Measurements from ENCODE around the gene CYSRT1.
A peak's percentile ranks its signal among the peaks of the same experiment; 100 is the strongest.

CYSRT1 gene

DNA sequence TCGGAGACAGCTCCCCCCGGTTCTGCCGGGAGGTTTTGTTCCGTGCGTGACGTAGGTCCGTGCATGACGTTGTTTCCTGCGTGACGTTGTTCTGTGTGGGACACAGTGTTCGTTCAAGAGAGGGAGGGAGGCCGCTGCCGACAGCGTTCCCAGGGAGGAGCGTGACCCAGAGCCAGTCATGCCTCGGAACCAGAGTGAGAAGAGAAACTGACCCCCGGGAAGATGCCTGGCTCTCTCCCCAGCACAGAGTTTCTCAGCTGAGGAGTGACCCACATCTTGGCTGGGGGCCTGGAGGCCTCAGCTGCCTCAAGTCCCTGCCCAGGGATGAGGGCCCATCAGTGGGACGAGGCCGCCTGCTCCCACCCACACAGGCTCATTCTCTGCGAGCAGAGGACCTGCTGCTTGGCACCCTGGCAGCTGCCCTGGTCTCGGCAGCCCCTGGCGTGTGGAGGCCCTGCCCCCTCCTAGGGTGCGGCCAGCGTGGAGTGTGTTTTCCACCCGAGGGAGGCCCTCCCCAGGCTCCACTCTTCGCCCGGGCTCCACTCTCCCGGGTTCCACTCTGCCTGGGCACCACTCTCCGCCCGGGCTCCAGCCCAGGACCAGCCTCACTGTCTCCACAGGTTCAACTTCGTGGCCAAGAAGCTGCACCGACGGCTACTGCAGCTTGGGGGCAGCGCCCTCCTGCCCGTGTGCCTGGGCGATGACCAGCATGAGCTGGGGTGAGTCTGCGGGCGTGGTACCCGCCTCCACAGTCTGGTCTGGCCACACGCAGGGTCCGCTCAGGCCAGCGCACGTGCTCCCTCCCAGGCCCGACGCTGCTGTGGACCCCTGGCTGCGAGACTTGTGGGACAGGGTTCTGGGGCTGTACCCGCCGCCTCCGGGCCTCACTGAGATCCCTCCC is 11.6 kb upstream of the CYSRT1 start:
- DNase-seq: no peak

DNA sequence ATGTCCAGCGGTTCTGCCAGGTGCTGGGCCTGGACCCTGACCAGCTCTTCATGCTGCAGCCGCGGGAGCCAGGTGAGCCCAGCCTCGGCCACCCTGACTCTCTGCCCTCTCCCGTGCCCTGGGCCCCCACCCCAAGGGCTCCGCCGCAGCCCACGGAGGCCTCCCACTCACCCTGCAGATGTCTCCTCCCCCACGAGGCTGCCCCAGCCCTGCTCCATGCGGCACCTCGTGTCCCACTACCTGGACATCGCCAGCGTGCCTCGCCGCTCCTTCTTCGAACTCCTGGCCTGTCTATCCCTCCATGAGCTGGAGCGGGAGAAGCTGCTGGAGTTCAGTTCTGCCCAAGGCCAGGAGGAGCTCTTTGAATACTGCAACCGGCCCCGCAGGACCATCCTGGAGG is 10.4 kb upstream of the CYSRT1 start:
- DNase-seq: no peak

- no peak for DNase-seq
Measured at GRCh38 chr9:137215196-137215986, 9.6 kb upstream of the CYSRT1 start.

GRCh38 chr9:137216188-137216965 is 8.6 kb upstream of the CYSRT1 start:
- DNase-seq: no peak

DNA sequence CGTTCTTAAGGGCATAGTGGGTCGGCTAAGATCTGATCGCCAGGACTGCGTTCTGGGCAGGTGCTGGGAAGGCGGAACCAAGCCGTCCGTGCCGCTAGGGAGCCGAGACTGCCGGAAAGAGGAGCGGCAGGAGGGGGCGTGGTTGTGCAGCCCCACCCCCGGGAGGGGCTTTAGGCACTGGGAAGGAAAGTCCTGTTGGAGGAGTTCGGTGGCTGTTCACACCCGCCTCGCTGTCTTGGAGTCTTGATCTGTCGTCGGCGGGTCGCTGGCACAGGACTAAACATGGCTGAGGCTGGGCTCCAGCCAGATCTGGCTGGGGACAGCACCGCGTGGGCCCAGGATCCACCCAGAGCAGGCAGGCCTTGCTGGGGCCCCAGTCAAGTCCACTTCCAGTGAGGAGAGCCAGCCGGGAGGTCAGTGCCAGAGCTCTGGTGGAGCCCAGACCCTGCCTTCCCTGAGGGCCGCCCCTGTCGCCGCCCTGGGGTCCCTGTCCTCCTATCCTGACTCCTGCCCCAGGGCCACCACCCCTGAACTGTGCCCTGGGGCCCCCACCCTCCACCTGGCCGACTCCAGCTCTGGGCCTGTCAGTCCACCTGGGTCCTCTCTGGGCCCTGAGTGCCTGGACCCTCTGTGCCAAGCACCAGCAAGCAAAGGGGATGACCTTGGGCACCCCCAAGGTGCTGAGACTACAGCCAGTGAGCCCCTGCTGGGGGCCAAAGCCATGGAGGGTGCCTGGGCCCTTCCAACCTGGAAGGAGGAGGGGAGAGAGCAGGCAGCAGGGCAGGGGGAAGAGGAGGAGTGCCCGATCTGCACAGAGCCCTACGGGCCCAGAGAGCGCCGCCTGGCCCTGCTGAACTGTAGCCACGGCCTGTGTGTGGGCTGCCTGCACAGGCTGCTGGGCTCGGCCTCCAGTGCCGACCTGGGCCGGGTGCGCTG is 7.4 kb upstream of the CYSRT1 start:
- no peak for DNase-seq

GRCh38 chr9:137218212-137218753 is 6.7 kb upstream of the CYSRT1 start:
- DNase-seq: no peak

DNA sequence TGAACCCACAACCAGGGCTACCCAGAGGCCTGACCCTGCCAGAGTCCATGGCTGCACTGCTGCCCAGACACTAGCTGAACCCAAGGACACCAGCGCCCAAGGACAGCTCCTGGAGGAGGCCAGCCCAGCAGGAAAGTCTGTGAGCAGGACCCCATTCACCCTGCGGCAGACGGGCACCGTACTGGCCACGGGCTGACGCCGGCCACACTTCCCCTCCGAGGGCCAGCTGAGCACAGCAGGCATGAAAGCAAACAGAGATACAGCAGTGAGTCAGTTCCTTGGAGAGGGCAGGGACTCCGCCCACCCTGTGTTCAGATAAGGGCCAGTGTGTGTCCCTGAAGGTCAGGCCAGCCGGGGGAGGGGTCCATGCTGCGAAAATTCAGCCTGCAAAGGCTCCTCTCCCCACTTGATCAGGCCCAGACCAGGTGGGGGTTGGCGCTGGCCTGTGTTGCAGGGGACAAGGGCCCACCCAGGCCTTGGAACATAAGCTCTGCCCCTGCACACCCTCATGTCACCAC is 6.2 kb upstream of the CYSRT1 start:
- no peak for DNase-seq

DNA sequence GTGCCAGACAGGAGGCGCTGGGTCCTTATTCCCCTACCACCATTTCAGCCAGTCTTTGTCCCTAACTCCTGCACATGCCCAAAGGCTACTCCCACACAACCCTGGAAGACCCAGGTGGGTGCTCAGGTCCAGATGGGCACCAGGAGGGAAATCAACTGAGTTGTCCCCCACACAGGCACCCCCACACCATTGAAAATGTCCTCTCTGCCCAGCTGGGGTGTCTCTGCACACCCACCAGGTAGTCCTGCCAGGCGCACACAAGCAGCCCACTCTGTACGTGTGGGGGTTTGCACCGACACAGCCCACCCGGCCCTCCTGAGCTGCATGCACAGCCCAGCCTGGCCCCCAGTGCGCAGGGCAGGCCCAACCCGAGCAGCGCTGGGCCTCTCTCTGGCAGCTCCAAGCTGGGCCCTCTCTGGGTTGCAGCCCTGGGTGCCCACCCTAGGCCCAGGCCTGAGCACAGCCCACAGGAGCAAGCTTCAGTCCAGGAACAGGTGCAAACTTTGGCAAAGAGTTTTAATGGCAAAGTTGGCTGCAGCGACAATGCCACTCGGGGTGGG is 5.1 kb upstream of the CYSRT1 start:
- DNase-seq: no peak

DNA sequence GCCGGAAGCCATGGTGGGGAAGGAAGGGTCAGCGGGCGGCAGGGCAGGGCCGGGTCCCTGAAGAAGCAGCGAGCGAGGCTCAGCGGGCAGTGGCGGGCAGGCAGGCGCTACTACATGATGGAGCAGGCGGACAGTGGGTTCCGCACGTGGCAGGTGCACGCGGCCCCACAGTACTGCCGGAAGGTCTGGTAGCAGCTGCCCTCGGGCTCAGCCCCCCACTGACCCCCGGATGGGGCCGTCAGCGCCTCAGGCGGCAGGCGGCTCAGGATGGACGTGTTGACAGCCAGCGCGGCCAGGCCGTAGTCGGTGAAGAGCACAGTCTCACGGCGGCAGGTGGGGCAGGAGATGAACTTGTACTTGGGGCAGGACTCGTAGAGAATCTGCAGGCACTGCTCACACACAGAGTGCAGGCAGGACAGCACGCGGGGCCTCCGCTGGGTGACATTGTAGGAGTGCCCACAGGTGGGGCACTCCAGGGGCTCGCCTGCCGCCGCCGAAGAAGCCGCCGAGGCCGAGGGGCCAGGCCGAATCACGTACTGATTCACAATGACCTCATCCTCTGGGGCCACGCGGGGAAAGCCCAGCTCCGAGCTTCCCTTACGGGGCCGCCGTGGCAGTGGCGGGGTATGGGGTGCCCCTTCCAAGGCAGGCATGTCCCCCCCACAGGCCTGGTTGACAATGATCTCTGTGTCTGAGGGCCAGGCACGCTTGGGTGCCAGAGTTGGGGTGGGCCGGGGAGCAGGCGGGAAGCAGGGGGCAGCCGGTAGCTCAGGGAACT is 4.5 kb upstream of the CYSRT1 start:
- no peak for DNase-seq

DNA sequence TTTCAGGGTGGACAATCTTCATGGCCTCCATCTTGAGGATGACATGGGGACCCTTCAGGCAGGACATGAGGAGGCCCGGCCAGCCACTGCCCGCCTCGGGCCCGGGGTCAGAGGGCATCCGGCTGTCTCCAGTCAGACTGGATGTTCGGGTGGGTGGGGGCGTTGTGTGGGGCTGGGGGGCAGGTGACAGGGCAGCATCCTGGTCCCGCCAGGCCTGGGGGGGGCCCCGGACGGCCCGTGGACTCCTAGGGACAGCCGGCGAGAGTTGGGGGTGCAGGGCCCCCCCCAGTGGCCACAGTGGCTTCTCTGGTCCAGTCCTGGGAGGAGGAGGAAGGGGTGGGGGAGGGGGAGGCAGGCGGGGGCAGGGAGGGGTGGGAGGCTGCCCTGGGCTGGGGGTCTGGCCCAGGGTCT is 3.9 kb upstream of the CYSRT1 start:
- DNase-seq: no peak

DNA sequence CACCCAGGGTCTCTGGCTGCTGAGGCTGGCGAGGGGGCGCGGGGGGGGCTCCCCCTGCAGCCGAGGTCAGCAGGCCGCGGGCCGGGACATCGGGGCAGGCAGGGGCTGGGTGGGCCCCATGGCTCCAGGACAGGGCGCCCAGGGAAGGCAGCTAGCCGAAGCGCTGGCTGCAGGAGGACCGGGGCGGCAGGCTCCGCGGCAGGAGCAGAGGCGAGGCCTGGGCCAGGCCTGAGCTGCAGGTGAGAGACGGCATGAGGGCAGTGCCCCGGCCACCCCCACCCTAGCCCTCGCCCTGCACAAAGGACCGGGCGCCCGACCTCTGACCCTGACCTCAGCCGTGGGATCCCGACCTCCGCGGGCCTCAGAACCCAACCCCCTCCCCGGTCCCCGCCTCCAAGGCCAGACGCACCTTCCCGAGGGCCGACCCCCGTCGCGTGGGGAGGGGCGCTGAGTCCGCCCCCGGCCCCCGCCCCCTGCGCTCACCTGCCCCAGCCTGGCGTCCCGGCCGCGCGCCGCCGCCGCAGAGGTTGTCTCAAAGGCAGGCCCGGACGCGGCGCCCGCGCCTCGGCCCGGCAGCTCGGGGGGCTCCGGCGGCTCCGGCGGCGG is 3.4 kb upstream of the CYSRT1 start:
- DNase-seq: peak; percentile 29 to 53

GRCh38 chr9:137222190-137223077 is 2.5 kb upstream of the CYSRT1 start, which contains the start of gene RNF208:
TSS of gene RNF208 (minus strand) at chr9:137222240. CDS start at chr9:137221212, 1,028 bp downstream.
- DNase-seq: no peak

DNA sequence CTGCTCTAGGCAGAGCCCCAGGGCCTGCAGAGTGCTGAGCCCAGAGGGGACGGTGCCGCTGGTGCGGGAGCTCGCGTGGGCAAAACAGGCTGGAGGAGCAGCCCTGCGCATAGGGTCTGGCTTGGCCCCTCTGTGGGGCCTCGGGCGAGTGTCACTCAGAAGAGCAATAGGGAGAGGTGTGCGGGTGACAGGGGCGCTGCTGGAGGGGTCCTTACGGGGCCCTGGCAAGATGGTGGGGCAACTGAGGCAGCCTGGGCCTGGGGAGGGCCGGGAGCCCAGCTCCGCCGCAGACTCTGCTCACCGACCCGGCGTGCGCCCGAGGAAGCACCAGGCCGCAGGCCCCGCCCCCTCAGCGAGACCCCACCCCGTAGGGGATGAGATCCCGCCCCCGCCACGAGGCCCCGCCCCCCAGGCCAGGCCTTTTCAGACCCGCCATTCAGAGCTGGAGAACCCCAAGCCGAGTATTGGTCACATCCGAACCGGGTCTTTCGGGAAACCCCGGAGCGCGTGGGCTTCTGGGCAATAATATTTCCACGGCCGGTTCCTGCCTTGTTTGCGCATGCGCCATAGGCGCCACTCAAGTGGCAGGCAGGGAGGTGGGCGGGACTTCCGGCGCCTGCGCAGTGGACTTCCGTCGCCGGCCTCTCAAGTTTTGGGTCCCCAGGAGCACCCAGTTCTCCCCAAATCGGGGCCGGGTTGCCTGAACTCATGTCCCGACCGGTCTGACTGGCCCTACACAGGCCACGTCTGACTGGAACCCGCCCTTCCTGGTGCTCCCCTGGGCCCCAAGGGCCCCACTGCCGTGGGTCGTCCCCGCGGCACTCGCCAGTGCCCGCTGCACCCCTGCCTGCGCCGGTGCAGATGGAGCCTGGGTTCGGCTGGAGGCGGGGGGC is 1.6 kb upstream of the CYSRT1 start:
- peak; percentile 94 for DNase-seq

- DNase-seq: no peak
Measured at GRCh38 chr9:137225699-137226331, 841 bp downstream of the CYSRT1 start.

DNA sequence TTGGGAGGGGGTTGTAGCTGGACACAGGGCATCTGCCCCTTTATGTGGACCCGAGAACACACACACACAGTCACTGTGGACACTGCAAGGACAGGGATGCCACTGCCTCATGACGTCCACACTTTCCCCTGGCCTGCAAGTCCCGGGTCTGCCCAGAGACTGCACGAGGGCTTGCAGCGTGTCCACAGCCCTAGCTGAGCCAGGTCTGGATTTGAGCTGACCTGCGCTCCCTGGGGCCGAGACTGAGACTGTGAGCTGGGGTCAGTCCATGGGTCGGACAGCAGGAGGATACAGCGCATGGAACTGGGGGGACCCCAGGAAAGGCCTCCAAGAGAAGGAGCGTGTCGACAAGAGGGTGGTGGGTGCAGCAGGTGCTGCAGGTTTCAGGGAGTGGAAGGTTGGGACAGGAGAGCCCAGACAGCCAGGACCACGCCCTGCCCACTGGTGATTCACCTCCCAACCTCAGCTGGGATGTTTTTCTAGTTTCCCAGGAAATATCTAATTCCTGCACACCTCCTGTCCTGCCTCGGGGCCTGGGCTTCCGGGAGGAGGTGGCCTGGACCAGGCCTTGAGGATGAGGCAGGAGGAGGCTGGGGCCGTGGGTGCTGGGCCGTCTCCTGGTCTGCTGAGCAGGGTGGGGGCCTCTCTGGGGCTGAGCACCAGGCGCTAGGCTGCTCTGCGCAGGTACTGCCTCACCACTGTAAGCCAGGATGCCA is 1.5 kb downstream of the CYSRT1 start:
- no peak for DNase-seq

Data from NCI-H1930 (cell line).